Endothelial cell of umbilical vein (primary cell): ENCODE measurements around the gene NALF2. TPM values are rescaled to one million over a fixed set of nuclear protein-coding genes. Genes with fewer than 3 reads are reported as not detected.

Experiments used
- BruUV-seq: library from RNA; stranded (reverse); fragments of 400-500 nt; replicated peaks from 2 replicates; lab custom pipeline; 2021; lab: Mats Ljungman, UMichigan
- CTCF ChIA-PET: fragments of 300-600, 350-600 bp; sonication (Branson Sonifier 250); formaldehyde crosslinking; loops from one replicate; lab custom pipeline; 2021; ENCODE audit warnings: antibody characterized with exemption, inconsistent platforms; lab: Charles Lee
- POLR2A ChIA-PET: fragments of 300-600, 350-600 bp; sonication (Branson Sonifier 250); formaldehyde crosslinking; loops from one replicate; lab custom pipeline; 2021; ENCODE audit warnings: antibody characterized with exemption, inconsistent platforms; lab: Charles Lee
- DNase-seq: peaks from one replicate; pipeline ENCODE4 v3.0.0-alpha.2; 2011; ENCODE audit warnings: low read depth, low spot score
- FAIRE-seq: peaks from 2 replicates; lab custom pipeline; 2011; peaks lifted over from hg19 to GRCh38; lab: Jason Lieb, UNC
- H2AFZ ChIP-seq: 2 replicates; pipeline ENCODE4 v1.6.0; 2012; ENCODE audit warnings: low read depth, low read length, control low read depth, inconsistent platforms
- H3K27ac ChIP-seq: 2 replicates; pipeline ENCODE4 v1.5.1; 2011; ENCODE audit warnings: low read depth, mild to moderate bottlenecking, control low read depth, low read length, moderate library complexity; ENCODE audit not compliant: insufficient read depth
- H3K27me3 ChIP-seq, 2 experiments: 2 replicates each; pipeline versions ENCODE4 v1.6.0 to v1.6.1; 2011; ENCODE audit warnings: low read length in 2 of 2, mixed read lengths in 1 of 2; ENCODE audit not compliant: control insufficient read depth in 2 of 2, insufficient read depth in 2 of 2
- H3K36me3 ChIP-seq, 2 experiments: 2 replicates in 1 of 2; 3 replicates in 1 of 2; pipeline ENCODE4 v1.5.1; 2011; ENCODE audit warnings: low read length in 2 of 2, mild to moderate bottlenecking in 1 of 2, moderate library complexity in 1 of 2; ENCODE audit not compliant: control insufficient read depth in 2 of 2, insufficient read depth in 2 of 2; ENCODE audit errors: extremely low read depth in 1 of 2
- H3K4me1 ChIP-seq: 3 replicates; pipeline ENCODE4 v1.5.1; 2011; ENCODE audit warnings: mild to moderate bottlenecking, low read length; ENCODE audit not compliant: control insufficient read depth, insufficient read depth; ENCODE audit errors: extremely low read depth
- H3K4me2 ChIP-seq: 2 replicates; pipeline ENCODE4 v1.6.1; 2011; ENCODE audit warnings: low read length, control low read depth, mixed read lengths; ENCODE audit not compliant: insufficient read depth
- H3K4me3 ChIP-seq, 3 experiments: fragments of 200-600 bp in 1 of 3; sonication (generic), shearing (Covaris generic) in 1 of 3; replicated peaks in 1 of 3; 2 replicates each; pipeline ENCODE4 v1.5.1; 2011 to 2016; ENCODE audit warnings: control low read depth in 3 of 3, low read length in 3 of 3, mild to moderate bottlenecking in 2 of 3, inconsistent platforms in 1 of 3, low read depth in 1 of 3, moderate library complexity in 1 of 3; ENCODE audit not compliant: insufficient read depth in 1 of 3
- H3K79me2 ChIP-seq: 2 replicates; pipeline ENCODE4 v1.6.0; 2012; ENCODE audit warnings: low read length, inconsistent platforms; ENCODE audit not compliant: control insufficient read depth, insufficient read depth
- H3K9ac ChIP-seq: replicated peaks from 2 replicates; pipeline ENCODE3; 2011; ENCODE audit warnings: low read length, control low read depth; ENCODE audit not compliant: insufficient read depth; ENCODE audit errors: extremely low read depth
- H3K9me1 ChIP-seq: replicated peaks from 3 replicates; pipeline ENCODE4 v1.6.0; 2011; ENCODE audit warnings: mild to moderate bottlenecking, low read length; ENCODE audit not compliant: control insufficient read depth, insufficient read depth; ENCODE audit errors: extremely low read depth
- H3K9me3 ChIP-seq: replicated peaks from 2 replicates; pipeline ENCODE4 v1.5.1; 2012; ENCODE audit warnings: low read length, inconsistent platforms; ENCODE audit not compliant: control insufficient read depth, insufficient read depth
- H4K20me1 ChIP-seq: replicated peaks from 2 replicates; pipeline ENCODE3; 2011; ENCODE audit warnings: mild to moderate bottlenecking, low read length; ENCODE audit not compliant: control insufficient read depth, insufficient read depth; ENCODE audit errors: extremely low read depth
- EZH2 ChIP-seq: IDR thresholded peaks from 2 replicates; pipeline ENCODE4 v1.6.1; 2012; ENCODE audit warnings: borderline replicate concordance, low read depth, mild to moderate bottlenecking, moderate library complexity, low read length, inconsistent platforms; ENCODE audit not compliant: severe bottlenecking
- FOS ChIP-seq: IDR thresholded peaks from 2 replicates; pipeline ENCODE4 v1.6.1; 2011; ENCODE audit warnings: mild to moderate bottlenecking, low read length, moderate library complexity, borderline replicate concordance; ENCODE audit not compliant: insufficient read depth
- GATA2 ChIP-seq: IDR thresholded peaks from 2 replicates; pipeline ENCODE4 v1.7.0; 2011; ENCODE audit warnings: low read depth, mild to moderate bottlenecking, moderate library complexity, mixed read lengths, low read length; ENCODE audit not compliant: insufficient read length, insufficient read depth
- JUN ChIP-seq: IDR thresholded peaks from 2 replicates; pipeline ENCODE4 v1.6.1; 2011; ENCODE audit warnings: borderline replicate concordance, low read depth; ENCODE audit not compliant: insufficient read length, insufficient read depth
- MAX ChIP-seq: IDR thresholded peaks from 2 replicates; pipeline ENCODE4 v1.6.1; 2011; ENCODE audit not compliant: insufficient read depth, insufficient read length
- MYC ChIP-seq: IDR thresholded peaks from one replicate; pipeline ENCODE4 v1.6.1; 2011; ENCODE audit warnings: mild to moderate bottlenecking, low read depth, low read length
- POLR2A ChIP-seq: IDR thresholded peaks from 2 replicates; pipeline ENCODE4 v1.6.1; 2012; ENCODE audit warnings: low read depth, mild to moderate bottlenecking, control low read depth, low read length
- POLR2AphosphoS5 ChIP-seq: IDR thresholded peaks from 2 replicates; pipeline ENCODE4 v1.6.1; 2012; ENCODE audit warnings: low read depth, mild to moderate bottlenecking, control low read depth, low read length, moderate library complexity; ENCODE audit not compliant: insufficient read depth
- dilution Hi-C: fragments of 300-500 bp; cut with MboI; formaldehyde crosslinking; loops from one replicate; pipeline ENCODE4 v1.15.0; 2019; ENCODE audit warnings: low sequenced_read_pairs; ENCODE audit not compliant: extremely low pct_ligation_motif_present
- intact Hi-C: fragments of 100-400 bp; cut with micrococcal nuclease; formaldehyde crosslinking; loops from one replicate; pipeline ENCODE4 v1.10.0; 2022
- polyA plus RNA-seq, 4 experiments: library from polyadenylated mRNA; depleted of rRNA in 3 of 4; stranded (reverse) in 3 of 4; unstranded in 1 of 4; fragments of >200 nt; gene quantifications; 2 replicates each; pipeline versions ENCODE4 v1.2.1 to v1.2.3, GENCODE V29; 2011 to 2012; ENCODE audit warnings: missing spikeins in 1 of 4
- total RNA-seq: library from RNA; stranded (reverse); gene quantifications from 2 replicates; pipeline ENCODE4 v1.2.3, GENCODE V29; 2021
- TF ChIP-seq, protein P1 (sequence below), 2 donors: IDR thresholded peaks; 1 replicate in 1 of 2; 2 replicates in 1 of 2; pipeline ENCODE4 v1.5.1; 2011; ENCODE audit warnings: low read length in 2 of 2, mild to moderate bottlenecking in 2 of 2, moderate library complexity in 2 of 2, control low read depth in 1 of 2, inconsistent platforms in 1 of 2, low read depth in 1 of 2; ENCODE audit not compliant: insufficient read depth in 1 of 2; ENCODE audit errors: extremely low read depth in 1 of 2

NALF2 gene
- total and polyA plus RNA-seq, 2 donors (not counting 3 experiments of a cell fraction or from before 2014, with no cell fraction given), result not detected

GRCh38 chrX:69543572-69543971, 39.4 kb downstream of the NALF2 start:
- intact Hi-C loops (no loop called here), dilution Hi-C loops (no loop called here)
- Histone ChIP-seq H3K4me2 (no peak overlapping the region), H3K27ac (no peak overlapping the region), H4K20me1 (no peaks in the 10 kb centered on the region), H3K9ac (no peak overlapping the region), H3K27me3 (no peaks in the 10 kb centered on the region), H3K9me3 (no peaks in the 10 kb centered on the region), H3K4me1 (no peaks in the 10 kb centered on the region), H3K79me2 (no peaks in the 10 kb centered on the region), H2AFZ (no peak overlapping the region), H3K36me3 (no peaks in the 10 kb centered on the region), H3K4me3 (no peak overlapping the region), H3K9me1 (no peaks in the 10 kb centered on the region)
- no peak for DNase-seq
- FAIRE-seq, result no peak
- no TSS peak for BruUV-seq
- ChIA-PET POLR2A (no interaction called here), CTCF (no interaction called here)
- TF ChIP-seq GATA2 (no peak), POLR2AphosphoS5 (no peak), POLR2A (no peak), MAX (no peak), EZH2 (no peak), JUN (no peak), FOS (no peak), MYC (no peak)
- TF ChIP-seq, protein P1, sequence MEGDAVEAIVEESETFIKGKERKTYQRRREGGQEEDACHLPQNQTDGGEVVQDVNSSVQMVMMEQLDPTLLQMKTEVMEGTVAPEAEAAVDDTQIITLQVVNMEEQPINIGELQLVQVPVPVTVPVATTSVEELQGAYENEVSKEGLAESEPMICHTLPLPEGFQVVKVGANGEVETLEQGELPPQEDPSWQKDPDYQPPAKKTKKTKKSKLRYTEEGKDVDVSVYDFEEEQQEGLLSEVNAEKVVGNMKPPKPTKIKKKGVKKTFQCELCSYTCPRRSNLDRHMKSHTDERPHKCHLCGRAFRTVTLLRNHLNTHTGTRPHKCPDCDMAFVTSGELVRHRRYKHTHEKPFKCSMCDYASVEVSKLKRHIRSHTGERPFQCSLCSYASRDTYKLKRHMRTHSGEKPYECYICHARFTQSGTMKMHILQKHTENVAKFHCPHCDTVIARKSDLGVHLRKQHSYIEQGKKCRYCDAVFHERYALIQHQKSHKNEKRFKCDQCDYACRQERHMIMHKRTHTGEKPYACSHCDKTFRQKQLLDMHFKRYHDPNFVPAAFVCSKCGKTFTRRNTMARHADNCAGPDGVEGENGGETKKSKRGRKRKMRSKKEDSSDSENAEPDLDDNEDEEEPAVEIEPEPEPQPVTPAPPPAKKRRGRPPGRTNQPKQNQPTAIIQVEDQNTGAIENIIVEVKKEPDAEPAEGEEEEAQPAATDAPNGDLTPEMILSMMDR (IDR thresholded peaks at IDR 0.05; ENCODE audit: extremely low read depth in 1 of 2, insufficient read depth in 1 of 2, low read depth in 1 of 2, low read length in 2 of 2), result no peak
